Breast epithelium (tissue), 3 donors: ENCODE results near the gene CEP250.

Experiments used
- CTCF ChIP-seq, 3 donors: fragments of 450-650 bp; IDR thresholded peaks; one replicate each; pipeline ENCODE4 v1.5.1; 2016 to 2017; ENCODE audit warnings: antibody characterized with exemption in 3 of 3, mild to moderate bottlenecking in 3 of 3, moderate library complexity in 3 of 3
- POLR2A ChIP-seq: fragments of 450-650 bp; IDR thresholded peaks from one replicate; pipeline ENCODE4 v1.6.1; 2016; ENCODE audit warnings: antibody characterized with exemption, mild to moderate bottlenecking, moderate library complexity
- POLR2AphosphoS5 ChIP-seq, 3 donors: sonication (generic); formaldehyde crosslinking; IDR thresholded peaks; one replicate each; pipeline ENCODE4 v1.6.1; 2017; ENCODE audit warnings: antibody characterized with exemption in 3 of 3

GRCh38 chr20:35467339-35468224 lies 12.2 kb downstream of the CEP250 start:
- TF ChIP-seq POLR2A (no peak), CTCF (IDR thresholded peaks at IDR 0.05) (no peak), POLR2AphosphoS5 (IDR thresholded peaks at IDR 0.05) (peak in 1 of 3 donors; percentile 35)
